ENCODE results near the gene PRSS23.
"Not testable (repeated sequence)": the region's sequence is repeated elsewhere in the genome, so short reads cannot be mapped to it uniquely, and the experiment has no call there.

Gene PRSS23

DNA sequence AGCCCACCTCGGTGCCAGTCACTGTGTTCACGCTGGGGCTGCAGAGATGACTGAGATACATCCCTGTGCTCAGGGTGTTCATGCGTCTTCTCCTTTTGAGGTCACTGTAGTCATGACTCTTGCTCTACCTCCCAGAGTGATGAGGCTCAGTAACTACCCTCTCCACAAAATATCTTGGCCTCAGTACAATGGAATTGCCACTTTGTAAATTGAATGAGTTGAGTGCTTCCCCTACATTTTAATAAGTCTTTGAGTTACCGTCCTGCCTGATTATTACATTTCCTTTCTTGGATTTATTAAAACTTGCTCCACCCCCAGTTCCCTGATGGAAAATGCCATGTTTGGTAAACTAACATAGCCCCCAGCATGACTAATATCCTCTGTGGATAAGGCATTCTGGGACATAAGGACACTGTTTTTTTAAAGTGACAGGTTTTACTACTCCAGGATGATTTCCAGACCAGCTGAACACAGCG lies 15.9 kb downstream of the PRSS23 start:
- no peak for DNase-seq

DNA sequence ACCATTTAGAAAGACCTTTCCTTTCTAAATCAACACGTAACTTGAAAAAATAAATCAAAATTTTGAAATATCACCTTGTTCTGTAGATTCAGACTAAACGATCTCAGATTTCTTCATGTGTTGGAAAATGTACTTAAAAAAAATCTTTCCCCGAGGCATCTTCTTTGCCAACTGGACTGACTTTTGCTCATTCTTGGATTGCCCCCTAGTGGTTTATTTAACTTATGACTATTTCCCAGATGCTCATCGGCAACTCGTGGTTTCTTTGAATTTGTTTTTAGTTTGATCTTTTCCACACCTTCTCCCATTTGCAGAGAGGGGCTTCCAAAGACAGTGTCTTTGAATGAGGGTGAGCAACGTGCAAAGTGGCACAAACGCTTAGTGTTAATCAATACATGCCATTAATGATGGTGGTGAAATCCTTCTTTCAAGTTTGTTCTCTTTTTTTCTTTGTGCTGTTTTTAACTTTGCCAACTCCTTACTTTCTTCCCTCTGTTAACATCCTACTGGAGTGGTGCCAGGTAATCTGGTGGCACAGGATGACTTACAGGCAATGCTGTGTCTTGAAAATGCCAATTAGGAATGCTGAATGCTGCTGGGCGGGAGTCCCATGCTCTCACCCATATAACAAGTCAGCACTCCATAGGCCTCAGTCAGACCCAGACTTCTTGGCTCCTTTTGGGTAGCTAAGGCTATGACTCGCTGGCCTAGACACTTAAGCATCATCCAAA lies 18.3 kb downstream of the PRSS23 start:
- DNase-seq, result no peak

DNA sequence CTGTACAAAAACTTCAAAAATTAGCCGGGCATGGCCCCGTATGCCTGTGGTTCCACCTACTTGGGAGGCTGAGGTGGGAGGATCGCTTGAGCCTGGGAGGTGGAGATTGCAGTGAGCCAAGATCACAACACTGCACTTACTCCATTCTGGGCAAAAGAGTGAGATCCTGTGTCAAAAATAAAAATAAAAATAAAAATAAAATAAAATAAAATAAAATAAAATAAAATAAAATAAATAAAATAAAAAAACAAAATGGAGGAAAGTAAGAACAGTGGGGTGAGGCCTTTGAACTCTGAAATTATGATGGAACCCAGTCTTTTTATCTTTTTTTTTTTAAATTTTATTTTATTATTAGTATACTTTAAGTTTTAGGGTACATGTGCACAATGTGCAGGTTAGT lies 23.8 kb downstream of the PRSS23 start:
- DNase-seq, result not testable (repeated sequence)

DNA sequence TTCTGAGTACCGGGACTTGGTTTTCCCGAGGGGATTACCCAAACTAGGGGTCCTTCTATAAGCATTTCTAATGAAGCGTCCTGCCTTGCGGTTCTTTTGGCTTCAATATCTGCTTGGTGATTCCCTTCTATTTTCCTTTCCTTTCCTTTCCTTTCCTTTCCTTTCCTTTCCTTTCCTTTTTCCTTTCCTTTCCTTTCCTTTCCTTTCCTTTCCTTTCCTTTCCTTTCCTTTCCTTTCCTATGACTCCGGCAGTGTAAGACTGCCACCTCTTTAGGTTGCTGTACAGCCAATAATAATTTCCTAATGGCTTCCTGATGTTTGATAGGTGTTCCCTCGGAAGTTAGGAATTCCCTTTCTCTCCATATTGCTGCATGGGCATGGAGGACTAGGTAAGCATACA lies 34.0 kb downstream of the PRSS23 start:
- DNase-seq, result not testable (repeated sequence)

DNA sequence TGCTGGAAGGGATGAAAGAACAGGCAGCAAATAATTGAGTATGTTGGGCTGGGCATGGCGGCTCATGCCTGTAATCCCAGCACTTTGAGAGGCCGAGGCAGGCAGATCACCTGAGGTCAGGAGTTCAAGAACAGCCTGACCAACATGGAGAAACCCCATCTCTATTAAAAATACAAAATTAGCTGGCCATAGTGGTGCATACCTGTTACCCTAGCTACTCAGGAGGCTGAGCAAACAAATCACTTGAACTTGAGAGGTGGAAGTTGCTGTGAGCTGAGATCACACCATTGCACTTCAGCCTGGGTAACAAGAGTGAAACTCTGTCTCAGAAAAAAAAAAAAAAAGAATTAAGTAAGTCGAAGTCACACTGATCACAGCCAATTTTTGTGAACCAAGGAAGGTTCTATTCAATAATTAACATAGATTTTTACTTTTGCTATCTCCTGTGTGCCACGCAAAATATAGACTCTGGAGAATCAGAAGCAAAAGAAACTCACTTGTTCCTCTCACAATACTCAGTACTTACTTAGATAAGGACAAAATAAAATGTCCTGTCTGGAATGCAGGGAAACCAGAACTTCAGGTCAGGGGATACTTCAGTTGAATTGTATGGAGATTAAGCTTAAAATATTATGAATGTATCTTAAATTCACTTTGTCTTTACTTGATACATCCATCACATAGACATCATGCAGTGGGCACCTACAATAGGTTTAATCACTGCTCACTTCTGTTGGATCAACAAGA lies 44.6 kb downstream of the PRSS23 start:
- DNase-seq, result not testable (repeated sequence)

DNA sequence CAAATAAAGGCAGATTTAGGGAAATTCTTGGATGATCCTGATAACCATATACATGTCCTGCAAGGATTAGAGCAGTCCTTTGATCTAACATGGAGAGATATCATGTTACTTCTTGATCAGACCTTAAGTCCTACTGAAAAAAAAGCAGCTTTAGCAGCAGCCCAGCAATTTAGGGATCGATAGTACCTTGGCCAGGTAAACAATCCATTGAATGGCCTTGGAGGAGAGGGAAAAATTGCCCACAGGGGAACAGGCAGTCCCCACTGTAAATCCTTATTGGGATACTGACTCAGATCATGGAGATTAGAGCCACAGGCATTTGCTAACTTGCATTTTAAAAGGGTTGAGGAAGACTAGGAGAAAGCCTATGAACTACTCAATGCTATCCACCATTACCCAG lies 47.8 kb downstream of the PRSS23 start:
- no peak for DNase-seq

DNA sequence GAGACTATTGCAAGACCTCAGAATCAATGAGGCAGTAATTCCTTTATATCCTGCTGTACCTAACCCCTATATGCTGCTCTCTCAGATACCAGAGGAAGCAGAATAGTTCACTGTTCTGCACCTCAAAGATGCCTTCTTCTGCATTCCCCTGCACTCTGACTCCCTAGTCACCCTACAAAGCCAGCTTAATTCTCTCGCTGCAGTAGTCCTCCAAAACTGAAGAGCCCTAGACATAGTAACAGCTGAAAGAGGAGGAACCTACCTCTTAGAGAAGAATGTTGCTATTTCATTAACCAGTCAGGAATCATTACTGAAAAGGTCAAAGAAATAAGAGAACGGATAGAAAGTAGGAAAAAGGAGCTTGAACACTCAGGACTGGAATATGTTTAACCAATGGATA lies 49.3 kb downstream of the PRSS23 start:
- no peak for DNase-seq

Data from NCI-H2171 (cell line).